ENCODE data around the gene KIF26B.
"Not testable (repeated sequence)": the region's sequence is repeated elsewhere in the genome, so short reads cannot be mapped to it uniquely, and the experiment has no call there.

KIF26B gene

GRCh38 chr1:245124644-245125043 lies 30.1 kb upstream of the KIF26B start:
- TF ChIP-seq ZNF274 (IDR thresholded peaks at IDR 0.05; ENCODE audit: low read depth, low read length) = no peak

GRCh38 chr1:245126530-245126929 lies 28.3 kb upstream of the KIF26B start:
- no peak for TF ChIP-seq ZNF274 (IDR thresholded peaks at IDR 0.05; ENCODE audit: low read depth, low read length)
- no peak overlapping the region for H3K4me3 ChIP-seq (ENCODE audit: low read length)

More at GRCh38 chr1:245124644-245125043, 30.1 kb upstream of the KIF26B start:
- no peak overlapping the region for H3K4me3 ChIP-seq (ENCODE audit: low read length)

- TF ChIP-seq ZNF274 (IDR thresholded peaks at IDR 0.05; ENCODE audit: low read depth, low read length) = no peak
- H3K4me3 ChIP-seq (ENCODE audit: low read length) = no peak overlapping the region
These were observed 26.2 kb upstream of the KIF26B start for GRCh38 chr1:245128381-245129101.

GRCh38 chr1:245129319-245130240 lies 25.2 kb upstream of the KIF26B start:
- H3K4me3 ChIP-seq (ENCODE audit: low read length) = no peak overlapping the region
- no peak for TF ChIP-seq ZNF274 (IDR thresholded peaks at IDR 0.05; ENCODE audit: low read depth, low read length)

GRCh38 chr1:245130281-245131025 lies 24.3 kb upstream of the KIF26B start:
- H3K4me3 ChIP-seq (ENCODE audit: low read length) = not testable (repeated sequence)

- TF ChIP-seq ZNF274 (IDR thresholded peaks at IDR 0.05; ENCODE audit: low read depth, low read length) = no peak
- no peak overlapping the region for H3K4me3 ChIP-seq (ENCODE audit: low read length)
These were observed 23.8 kb upstream of the KIF26B start for GRCh38 chr1:245131026-245131393.

- no peak overlapping the region for H3K4me3 ChIP-seq (ENCODE audit: low read length)
- no peak for TF ChIP-seq ZNF274 (IDR thresholded peaks at IDR 0.05; ENCODE audit: low read depth, low read length)
These were observed 22.0 kb upstream of the KIF26B start for GRCh38 chr1:245132771-245133170.

- H3K4me3 ChIP-seq (ENCODE audit: low read length) = no peak overlapping the region
- TF ChIP-seq ZNF274 (IDR thresholded peaks at IDR 0.05; ENCODE audit: low read depth, low read length) = no peak
These were observed 20.6 kb upstream of the KIF26B start for GRCh38 chr1:245133995-245134715.

- TF ChIP-seq ZNF274 (IDR thresholded peaks at IDR 0.05; ENCODE audit: low read depth, low read length) = no peak
These were observed 12.5 kb upstream of the KIF26B start for GRCh38 chr1:245142171-245142798.

GRCh38 chr1:245142976-245143375 lies 11.8 kb upstream of the KIF26B start:
- no peak for TF ChIP-seq ZNF274 (IDR thresholded peaks at IDR 0.05; ENCODE audit: low read depth, low read length)
- no peak overlapping the region for H3K4me3 ChIP-seq (ENCODE audit: low read length)

More at GRCh38 chr1:245142171-245142798, 12.5 kb upstream of the KIF26B start:
- no peak overlapping the region for H3K4me3 ChIP-seq (ENCODE audit: low read length)

GRCh38 chr1:245143849-245144248 lies 10.9 kb upstream of the KIF26B start:
- TF ChIP-seq ZNF274 (IDR thresholded peaks at IDR 0.05; ENCODE audit: low read depth, low read length) = no peak
- no peak overlapping the region for H3K4me3 ChIP-seq (ENCODE audit: low read length)

- no peak for TF ChIP-seq ZNF274 (IDR thresholded peaks at IDR 0.05; ENCODE audit: low read depth, low read length)
These were observed 6.7 kb upstream of the KIF26B start for GRCh38 chr1:245148069-245148468.

GRCh38 chr1:245148861-245149260 lies 5.9 kb upstream of the KIF26B start:
- no peak overlapping the region for H3K4me3 ChIP-seq (ENCODE audit: low read length)
- no peak for TF ChIP-seq ZNF274 (IDR thresholded peaks at IDR 0.05; ENCODE audit: low read depth, low read length)

More at GRCh38 chr1:245148069-245148468, 6.7 kb upstream of the KIF26B start:
- no peak overlapping the region for H3K4me3 ChIP-seq (ENCODE audit: low read length)

Measured in GM08714 (cell line).